Heart left ventricle (tissue), 16 donors: Measurements from ENCODE around the gene CUL4A. TPM values are rescaled to one million over a fixed set of nuclear protein-coding genes. Genes with fewer than 3 reads are reported as not detected.

Experiments used
- ATAC-seq, 4 donors: fragments of 200-7000 bp; cut with Tn5 transposase; one replicate each; pipeline ENCODE4 v1.9.1; 2020 to 2022; ENCODE audit warnings: moderate library complexity in 4 of 4, mild to moderate bottlenecking in 3 of 4, moderate number of reproducible peaks in 1 of 4
- DNase-seq, 5 donors: peaks; one replicate each; pipeline ENCODE4 v3.0.0-alpha.2; 2020
- H3K27ac ChIP-seq, 12 donors: fragments of 200-600 bp; sonication (generic) in 4 of 12; one replicate each; pipeline versions ENCODE4 v1.5.0 to v1.8.0; 2016 to 2022; ENCODE audit warnings: mild to moderate bottlenecking in 2 of 12
- H3K27me3 ChIP-seq, 9 donors: fragments of 200-600 bp; sonication (generic) in 2 of 9; one replicate each; pipeline versions ENCODE4 v1.5.1 to v1.8.0; 2016 to 2022; ENCODE audit warnings: mild to moderate bottlenecking in 3 of 9
- H3K36me3 ChIP-seq, 9 donors: fragments of 200-600 bp; sonication (generic) in 2 of 9; one replicate each; pipeline versions ENCODE4 v1.5.0 to v1.8.0; 2018 to 2022; ENCODE audit warnings: mild to moderate bottlenecking in 2 of 9
- H3K4me1 ChIP-seq, 12 donors: fragments of 200-600 bp; sonication (generic) in 4 of 12; one replicate each; pipeline versions ENCODE4 v1.5.0 to v1.8.0; 2016 to 2022; ENCODE audit warnings: mild to moderate bottlenecking in 3 of 12
- H3K4me3 ChIP-seq, 12 donors: fragments of 200-600 bp; sonication (generic) in 4 of 12; one replicate each; pipeline versions ENCODE4 v1.5.0 to v1.8.0; 2017 to 2022; ENCODE audit warnings: mild to moderate bottlenecking in 9 of 12, moderate library complexity in 4 of 12
- H3K9me3 ChIP-seq, 12 donors: fragments of 200-600 bp; sonication (generic) in 4 of 12; one replicate each; pipeline versions ENCODE4 v1.5.0 to v1.8.0; 2016 to 2022; ENCODE audit warnings: mild to moderate bottlenecking in 1 of 12
- POLR2A ChIP-seq, 2 donors: fragments of 450-650 bp; IDR thresholded peaks; one replicate each; pipeline ENCODE4 v1.6.1; 2017; ENCODE audit warnings: antibody characterized with exemption in 2 of 2, mild to moderate bottlenecking in 2 of 2, moderate library complexity in 2 of 2
- WGBS, 4 donors: extraction: QIAGEN DNeasy Blood & Tissue Kit in 2 of 4; methylation state at CpG; one replicate each; pipeline versions ENCODE4 v1.1.5 to v1.1.7; 2013 to 2018; 5-methylcytosine and 5-hydroxymethylcytosine counted together
- intact Hi-C, 10 donors: fragments of 100-400 bp; cut with DNase I; formaldehyde crosslinking; loops; one replicate each; pipeline versions ENCODE4 v1.11.1 to v1.14.2; 2022
- polyA plus RNA-seq, 2 donors: library from polyadenylated mRNA; stranded (reverse); fragments of 200-250 nt; gene quantifications; one replicate each; pipeline ENCODE4 v1.2.3, GENCODE V29; 2013
- total RNA-seq, 9 donors: library from RNA; depleted of rRNA in 2 of 9; stranded (reverse); fragments of >200 nt in 2 of 9; fragmentation: NEBNext Ultra II Directional in 3 of 9; extraction: Animal tissue kit (Norgen Biotek cat#: 25700) in 3 of 9; gene quantifications; one replicate each; pipeline versions ENCODE4 v1.1.0 to v1.2.4, GENCODE V29; 2016 to 2023
- TF ChIP-seq, protein P1 (sequence below), 12 donors: fragments of 200-600 bp; sonication (generic) in 4 of 12; IDR thresholded peaks; one replicate each; pipeline versions ENCODE4 v1.5.0 to v1.8.0; 2018 to 2022; ENCODE audit warnings: antibody characterized with exemption in 12 of 12, mild to moderate bottlenecking in 5 of 12
- donor health status: ischemic (EF 13 %, LVEDD 7.1; RV severe dilation, severe dysfunction).
- donor health status: healthy with polysubstance abuse.
- donor health status: DM: no; HTN: yes; CAD: no.
- donor health status: DM: no; HTN: no; CAD: no.
- donor health status: ischemic (EF 25% LVEDD 6.9; RV normal size, moderate dysfunction).
- donor health status: ischemic (EF 25% LVEDD 5.7; RV mildly dilated, moderate dysfunction).
- donor health status: healthy.
- donor health status: DM: yes; HTN: yes; CAD: no.
- donor health status: ischemic (EF 35%, LVEDD 5.7; RV mildly dilated, moderate dysfunction).
- donor health status: nonischemic (EF 11% LVEDD 7.7; RV severe dilation, severe dysfunction).
- donor health status: DM: yes; HTN: yes; CAD: no.
- donor health status: PGD.
- donor health status: ischemic (EF 29% LVEDD 5.4; RV normal size, mild dysfunction).
- donor health status: nonischemic (EF 23%, LVEDD 6.1; RV moderate dilation, normal function).

The CUL4A gene
- total and polyA plus RNA-seq, 11 donors, result 29.7 to 121 (median 109) TPM

DNA sequence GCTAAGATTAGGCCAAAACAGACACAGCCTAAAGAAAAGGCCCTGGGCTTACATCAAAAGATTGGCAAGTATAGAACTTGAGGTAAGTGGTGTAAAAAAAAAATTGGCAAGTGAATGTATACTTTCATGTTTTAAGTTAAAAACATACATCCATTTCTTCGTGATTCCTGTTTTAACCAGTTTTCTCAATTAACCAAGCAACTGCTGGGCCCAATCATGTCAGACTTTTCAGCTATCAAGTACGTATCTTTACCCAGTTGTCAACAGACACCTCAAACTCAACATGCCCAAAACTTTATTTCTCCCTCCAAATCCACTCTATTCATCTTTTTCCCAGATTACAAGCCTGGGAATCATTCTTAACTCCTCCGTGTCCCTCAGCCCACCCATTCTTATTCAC lies 2.0 kb upstream of the CUL4A start:
- intact Hi-C loops, result loop anchor here in 4 of 10 donors (2.0 to 10.0 kb wide), 4 partner anchors 50 to 55 kb away; partner anchors contain the start of gene PROZ (in 2 of the 4)
- Histone ChIP-seq H3K27ac (peak overlapping the region in 11 of 12 donors; percentile 98 to 100 (median 99)), H3K9me3 (no peaks in the 10 kb centered on the region), H3K4me3 (peak overlapping the region; percentile 76 to 99 (median 92)), H3K36me3 (peaks cover 0 to 32% (median 14%) of the 10 kb centered on the region in 9 donors), H3K4me1 (peaks cover 3 to 80% (median 63%) of the 10 kb centered on the region in 12 donors), H3K27me3 (no peaks in the 10 kb centered on the region)
- TF ChIP-seq, protein P1, sequence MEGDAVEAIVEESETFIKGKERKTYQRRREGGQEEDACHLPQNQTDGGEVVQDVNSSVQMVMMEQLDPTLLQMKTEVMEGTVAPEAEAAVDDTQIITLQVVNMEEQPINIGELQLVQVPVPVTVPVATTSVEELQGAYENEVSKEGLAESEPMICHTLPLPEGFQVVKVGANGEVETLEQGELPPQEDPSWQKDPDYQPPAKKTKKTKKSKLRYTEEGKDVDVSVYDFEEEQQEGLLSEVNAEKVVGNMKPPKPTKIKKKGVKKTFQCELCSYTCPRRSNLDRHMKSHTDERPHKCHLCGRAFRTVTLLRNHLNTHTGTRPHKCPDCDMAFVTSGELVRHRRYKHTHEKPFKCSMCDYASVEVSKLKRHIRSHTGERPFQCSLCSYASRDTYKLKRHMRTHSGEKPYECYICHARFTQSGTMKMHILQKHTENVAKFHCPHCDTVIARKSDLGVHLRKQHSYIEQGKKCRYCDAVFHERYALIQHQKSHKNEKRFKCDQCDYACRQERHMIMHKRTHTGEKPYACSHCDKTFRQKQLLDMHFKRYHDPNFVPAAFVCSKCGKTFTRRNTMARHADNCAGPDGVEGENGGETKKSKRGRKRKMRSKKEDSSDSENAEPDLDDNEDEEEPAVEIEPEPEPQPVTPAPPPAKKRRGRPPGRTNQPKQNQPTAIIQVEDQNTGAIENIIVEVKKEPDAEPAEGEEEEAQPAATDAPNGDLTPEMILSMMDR (IDR thresholded peaks at IDR 0.05), result no peak
- no peak for TF ChIP-seq POLR2A (IDR thresholded peaks at IDR 0.05)
- ATAC-seq (no peak), DNase-seq (no peak)
- WGBS, 4 donors, result 35 to 41% (median 40%) methylated on average over 3 of the region's 3 CpGs

DNA sequence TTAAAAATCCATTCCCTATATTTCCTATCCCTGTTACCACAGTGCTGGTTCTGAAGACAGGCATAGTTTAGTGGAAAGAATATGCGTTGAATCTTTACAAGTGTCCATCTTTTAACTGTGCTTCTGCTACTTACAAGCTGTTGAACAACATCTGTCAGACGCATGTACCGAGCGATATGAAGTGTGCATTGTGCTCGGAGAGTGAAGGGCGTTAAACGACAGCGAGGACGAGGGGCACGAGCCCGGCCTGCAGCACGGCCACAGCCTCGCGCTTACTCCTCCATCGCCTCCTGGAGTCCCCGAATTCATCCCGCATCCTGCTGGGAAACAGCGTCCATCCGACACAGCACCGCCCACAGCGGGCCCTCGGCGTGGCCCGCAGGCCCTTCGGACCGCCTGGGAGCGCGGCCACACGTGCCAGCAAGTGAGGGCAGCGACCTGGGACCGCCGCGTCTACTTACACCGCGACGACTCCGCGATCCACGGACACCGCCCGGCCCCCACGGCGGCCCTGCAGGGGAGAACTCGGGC lies 1.5 kb upstream of the CUL4A start:
- intact Hi-C loops, result loop anchor here in 4 of 10 donors (2.0 to 10.0 kb wide), 4 partner anchors 51 to 56 kb away; partner anchors contain the start of gene PROZ (in 2 of the 4)
- peak overlapping the region; percentile 98 to 100 (median 99) for H3K27ac ChIP-seq
- WGBS, 4 donors, result 0% methylated on average over 26 to 44 of the region's 44 CpGs
- H3K27me3 ChIP-seq, result no peaks in the 10 kb centered on the region
- ATAC-seq, result peak in 3 of 4 donors; percentile 1 to 21 (median 14)
- peak in 3 of 5 donors; percentile 36 to 45 (median 41) for DNase-seq
- peaks cover 0 to 32% (median 14%) of the 10 kb centered on the region in 9 donors for H3K36me3 ChIP-seq
- H3K4me3 ChIP-seq, result peak overlapping the region; percentile 76 to 99 (median 92)
- TF ChIP-seq POLR2A (IDR thresholded peaks at IDR 0.05), result no peak
- TF ChIP-seq, protein P1 (IDR thresholded peaks at IDR 0.05), result no peak
- H3K4me1 ChIP-seq, result peaks cover 3 to 80% (median 60%) of the 10 kb centered on the region in 12 donors
- no peaks in the 10 kb centered on the region for H3K9me3 ChIP-seq

DNA sequence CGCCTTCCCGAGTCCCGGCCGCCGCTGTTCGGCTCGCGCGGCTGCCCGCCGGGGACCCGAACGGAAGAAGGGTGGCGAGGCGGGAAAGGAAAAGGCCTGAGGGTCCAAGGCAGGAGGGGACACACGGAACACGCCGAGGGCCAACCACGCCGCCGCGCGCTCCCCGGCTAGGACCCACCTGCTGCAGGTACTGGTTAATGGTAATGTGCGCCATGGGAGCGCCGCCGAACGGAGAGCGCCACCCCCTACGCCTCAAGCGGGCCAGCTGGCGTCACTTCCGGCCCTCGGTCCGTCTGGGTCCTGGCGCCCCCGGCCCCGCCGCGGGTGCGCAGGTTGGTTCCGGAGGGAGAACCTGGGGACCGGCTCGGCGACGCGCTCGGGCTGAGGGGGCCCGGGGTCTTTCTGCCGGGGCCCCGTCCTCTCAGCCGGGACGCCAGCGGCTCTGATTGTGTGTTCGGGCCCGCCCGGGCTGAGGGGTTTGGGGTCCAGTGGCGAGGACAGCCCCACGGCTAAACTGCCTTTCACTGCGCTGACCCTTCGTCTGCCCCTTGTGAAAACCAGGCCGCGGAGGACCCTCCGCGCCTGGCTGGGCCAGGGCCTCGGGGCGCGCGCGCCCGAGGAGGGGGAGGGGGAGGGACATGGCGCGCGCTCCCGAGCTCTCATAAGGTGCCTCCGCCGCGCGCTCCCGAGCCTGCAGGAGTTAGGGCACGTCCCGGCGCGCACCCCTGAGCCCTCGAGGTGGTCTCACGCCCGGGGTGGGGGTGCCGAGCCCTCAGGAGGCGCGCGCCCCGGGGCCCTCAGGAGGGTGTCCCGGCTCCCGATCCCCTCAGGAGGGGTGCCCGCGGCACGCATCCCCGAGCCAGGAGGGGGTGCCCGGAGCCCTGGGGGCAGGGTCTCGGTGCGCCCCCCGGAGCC lies 735 bp upstream of the CUL4A start, which contains the start of gene PCID2:
PCID2 (minus strand) TSS at position 249 of the 915 bp plus-strand sequence; CDS start at position 214, 35 bp downstream.
- TF ChIP-seq, protein P1 (IDR thresholded peaks at IDR 0.05), result peak in 2 of 12 donors; percentile 17 to 26
- peak in 1 of 2 donors; percentile 69 for TF ChIP-seq POLR2A (IDR thresholded peaks at IDR 0.05)
- Histone ChIP-seq H3K9me3 (no peaks in the 10 kb centered on the region), H3K36me3 (peaks cover 0 to 32% (median 14%) of the 10 kb centered on the region in 9 donors), H3K4me3 (peak within 1 kb of the TSS; percentile 76 to 99 (median 92)), H3K4me1 (peaks cover 1 to 79% (median 61%) of the 10 kb centered on the region in 12 donors), H3K27me3 (no peaks in the 10 kb centered on the region), H3K27ac (peak within 1 kb of the TSS; percentile 98 to 100 (median 99))
- ATAC-seq, result peak; percentile 65 to 87 (median 85)
- 0 to 1% (median 0%) methylated on average over 19 to 103 of the region's 103 CpGs for WGBS, 4 donors
- intact Hi-C loops, result loop anchor here in 3 of 10 donors (5.0 to 10.0 kb wide), 3 partner anchors 51 to 56 kb away; partner anchors contain the start of gene PROZ (in 2 of the 3)
- peak; percentile 89 to 94 (median 90) for DNase-seq
